Measurements from ENCODE around the gene CYSRT1.

CYSRT1 gene

GRCh38 chr9:137188490-137189296, 36.3 kb upstream of the CYSRT1 start, which contains the start of the genes ANAPC2 and SSNA1 (continued):
- TF ChIP-seq ZBTB11 (tag by site-specific recombination; conservative IDR thresholded peaks at IDR 0.05; ENCODE audit: low read depth) = no peak
- TF ChIP-seq ZNF416 (tag by site-specific recombination; IDR thresholded peaks at IDR 0.05) = no peak
- no peak for TF ChIP-seq ZNF404 (tag by site-specific recombination; IDR thresholded peaks at IDR 0.05)
- no peak for TF ChIP-seq ZNF704 (tag by site-specific recombination; IDR thresholded peaks at IDR 0.05)
- no peak; the same call in 1 of the 2 replicates for TF ChIP-seq ZNF221 (tag by site-specific recombination; IDR thresholded peaks at IDR 0.05; ENCODE audit: borderline replicate concordance)
- peak; percentile 69 for TF ChIP-seq GLIS1 (tag by site-specific recombination; IDR thresholded peaks at IDR 0.05)
- no peak for TF ChIP-seq ZNF658 (tag by site-specific recombination; IDR thresholded peaks at IDR 0.05)
- TF ChIP-seq ZNF311 (tag by site-specific recombination; IDR thresholded peaks at IDR 0.05; ENCODE audit: borderline replicate concordance) = no peak
- TF ChIP-seq ZNF677 (tag by site-specific recombination; IDR thresholded peaks at IDR 0.05) = no peak
- TF ChIP-seq, protein P1, sequence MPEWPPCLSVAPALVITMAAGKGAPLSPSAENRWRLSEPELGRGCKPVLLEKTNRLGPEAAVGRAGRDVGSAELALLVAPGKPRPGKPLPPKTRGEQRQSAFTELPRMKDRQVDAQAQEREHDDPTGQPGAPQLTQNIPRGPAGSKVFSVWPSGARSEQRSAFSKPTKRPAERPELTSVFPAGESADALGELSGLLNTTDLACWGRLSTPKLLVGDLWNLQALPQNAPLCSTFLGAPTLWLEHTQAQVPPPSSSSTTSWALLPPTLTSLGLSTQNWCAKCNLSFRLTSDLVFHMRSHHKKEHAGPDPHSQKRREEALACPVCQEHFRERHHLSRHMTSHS (tag by site-specific recombination; IDR thresholded peaks at IDR 0.05) = no peak
- TF ChIP-seq, protein P2, sequence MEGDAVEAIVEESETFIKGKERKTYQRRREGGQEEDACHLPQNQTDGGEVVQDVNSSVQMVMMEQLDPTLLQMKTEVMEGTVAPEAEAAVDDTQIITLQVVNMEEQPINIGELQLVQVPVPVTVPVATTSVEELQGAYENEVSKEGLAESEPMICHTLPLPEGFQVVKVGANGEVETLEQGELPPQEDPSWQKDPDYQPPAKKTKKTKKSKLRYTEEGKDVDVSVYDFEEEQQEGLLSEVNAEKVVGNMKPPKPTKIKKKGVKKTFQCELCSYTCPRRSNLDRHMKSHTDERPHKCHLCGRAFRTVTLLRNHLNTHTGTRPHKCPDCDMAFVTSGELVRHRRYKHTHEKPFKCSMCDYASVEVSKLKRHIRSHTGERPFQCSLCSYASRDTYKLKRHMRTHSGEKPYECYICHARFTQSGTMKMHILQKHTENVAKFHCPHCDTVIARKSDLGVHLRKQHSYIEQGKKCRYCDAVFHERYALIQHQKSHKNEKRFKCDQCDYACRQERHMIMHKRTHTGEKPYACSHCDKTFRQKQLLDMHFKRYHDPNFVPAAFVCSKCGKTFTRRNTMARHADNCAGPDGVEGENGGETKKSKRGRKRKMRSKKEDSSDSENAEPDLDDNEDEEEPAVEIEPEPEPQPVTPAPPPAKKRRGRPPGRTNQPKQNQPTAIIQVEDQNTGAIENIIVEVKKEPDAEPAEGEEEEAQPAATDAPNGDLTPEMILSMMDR (tag by site-specific recombination; IDR thresholded peaks at IDR 0.05) = peak; percentile 100
- peak; percentile 51 for TF ChIP-seq ZNF501 (tag by site-specific recombination; IDR thresholded peaks at IDR 0.05)
- TF ChIP-seq ZBTB26 (tag by site-specific recombination; optimal IDR thresholded peaks at IDR 0.05) = peak; percentile 99
- peak; percentile 11; the same call in 1 of the 2 replicates for TF ChIP-seq KLF9 (tag by site-specific recombination; IDR thresholded peaks at IDR 0.05; ENCODE audit: low read depth)
- TF ChIP-seq KLF16 (tag by site-specific recombination; IDR thresholded peaks at IDR 0.05) = peak; percentile 79; the same call in 1 of the 2 replicates
- no peak for TF ChIP-seq BCL6B (tag by site-specific recombination; IDR thresholded peaks at IDR 0.05)
- no peak for TF ChIP-seq ZNF549 (tag by site-specific recombination; IDR thresholded peaks at IDR 0.05)
- TF ChIP-seq ZNF133 (tag by site-specific recombination; IDR thresholded peaks at IDR 0.05) = no peak
- peak; percentile 65 for TF ChIP-seq SP2 (tag by site-specific recombination; IDR thresholded peaks at IDR 0.05)
- peak; percentile 94 for TF ChIP-seq ZBTB20 (tag by site-specific recombination; IDR thresholded peaks at IDR 0.05)
- TF ChIP-seq, protein P3, sequence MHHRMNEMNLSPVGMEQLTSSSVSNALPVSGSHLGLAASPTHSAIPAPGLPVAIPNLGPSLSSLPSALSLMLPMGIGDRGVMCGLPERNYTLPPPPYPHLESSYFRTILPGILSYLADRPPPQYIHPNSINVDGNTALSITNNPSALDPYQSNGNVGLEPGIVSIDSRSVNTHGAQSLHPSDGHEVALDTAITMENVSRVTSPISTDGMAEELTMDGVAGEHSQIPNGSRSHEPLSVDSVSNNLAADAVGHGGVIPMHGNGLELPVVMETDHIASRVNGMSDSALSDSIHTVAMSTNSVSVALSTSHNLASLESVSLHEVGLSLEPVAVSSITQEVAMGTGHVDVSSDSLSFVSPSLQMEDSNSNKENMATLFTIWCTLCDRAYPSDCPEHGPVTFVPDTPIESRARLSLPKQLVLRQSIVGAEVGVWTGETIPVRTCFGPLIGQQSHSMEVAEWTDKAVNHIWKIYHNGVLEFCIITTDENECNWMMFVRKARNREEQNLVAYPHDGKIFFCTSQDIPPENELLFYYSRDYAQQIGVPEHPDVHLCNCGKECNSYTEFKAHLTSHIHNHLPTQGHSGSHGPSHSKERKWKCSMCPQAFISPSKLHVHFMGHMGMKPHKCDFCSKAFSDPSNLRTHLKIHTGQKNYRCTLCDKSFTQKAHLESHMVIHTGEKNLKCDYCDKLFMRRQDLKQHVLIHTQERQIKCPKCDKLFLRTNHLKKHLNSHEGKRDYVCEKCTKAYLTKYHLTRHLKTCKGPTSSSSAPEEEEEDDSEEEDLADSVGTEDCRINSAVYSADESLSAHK (tag by site-specific recombination; IDR thresholded peaks at IDR 0.05) = no peak; the same call in 1 of the 2 replicates
- no peak for TF ChIP-seq ZNF837 (tag by site-specific recombination; IDR thresholded peaks at IDR 0.05)
- peak; percentile 99 for TF ChIP-seq YY2 (tag by site-specific recombination; IDR thresholded peaks at IDR 0.05)
- TF ChIP-seq ZNF248 (tag by site-specific recombination; IDR thresholded peaks at IDR 0.05) = no peak
- TF ChIP-seq SP7 (tag by site-specific recombination; IDR thresholded peaks at IDR 0.05) = peak; percentile 84
- TF ChIP-seq ZNF571 (tag by site-specific recombination; IDR thresholded peaks at IDR 0.05) = no peak
- TF ChIP-seq ZNF266 (tag by site-specific recombination; IDR thresholded peaks at IDR 0.05; ENCODE audit: low read depth) = no peak
